GM12878 (cell line): ENCODE results near the gene CNR1. TPM values are rescaled to one million over a fixed set of nuclear protein-coding genes. Genes with fewer than 3 reads are reported as not detected.

Experiments used
- ATAC-seq: fragments of 200-7000 bp; cut with Tn5 transposase; 3 replicates; pipeline ENCODE4 v1.9.1; 2020; ENCODE audit warnings: mild to moderate bottlenecking, moderate library complexity
- BruUV-seq: library from RNA; stranded (reverse); fragments of 400-500 nt; replicated peaks from 2 replicates; lab custom pipeline; 2021; lab: Mats Ljungman, UMichigan
- CTCF ChIA-PET: fragments of 300-600 bp; sonication (Branson Sonifier 250); formaldehyde crosslinking; extraction: SDS; loops from one replicate; lab custom pipeline; 2021; ENCODE audit warnings: inconsistent platforms; lab: Yijun Ruan, JAX
- POLR2A ChIA-PET: fragments of 350-600 bp; formaldehyde crosslinking; extraction: SDS; loops from one replicate; lab custom pipeline; 2021; ENCODE audit warnings: inconsistent platforms; lab: Charles Lee
- RAD21 ChIA-PET: fragments of 300-600 bp; sonication (Branson Sonifier 250); formaldehyde crosslinking; loops from one replicate; lab custom pipeline; 2023; ENCODE audit warnings: antibody characterized with exemption; ENCODE audit not compliant: unreplicated experiment; lab: Charles Lee
- SMC1A ChIA-PET: fragments of 300-600 bp; sonication (Branson Sonifier 250); formaldehyde crosslinking; loops from one replicate; lab custom pipeline; 2023; ENCODE audit not compliant: unreplicated experiment, uncharacterized antibody; lab: Charles Lee
- DNase-seq: peaks from one replicate; pipeline ENCODE4 v3.0.0-alpha.2; 2011; ENCODE audit warnings: low read depth, low spot score
- FAIRE-seq: peaks from 3 replicates; lab custom pipeline; 2011; peaks lifted over from hg19 to GRCh38; lab: Jason Lieb, UNC
- H2AFZ ChIP-seq: 2 replicates; pipeline ENCODE4 v1.6.0; 2011; ENCODE audit warnings: low read depth, low read length, control low read depth; ENCODE audit not compliant: control insufficient read depth
- H3K27ac ChIP-seq: 2 replicates; pipeline ENCODE4 v1.5.1; 2011; ENCODE audit warnings: control low read depth; ENCODE audit not compliant: control insufficient read depth, insufficient read depth
- H3K27me3 ChIP-seq, 2 experiments: replicated peaks in 1 of 2; 2 replicates each; pipeline versions ENCODE4 v1.6.0 to v1.6.1; 2011; ENCODE audit warnings: low read length in 1 of 2; ENCODE audit not compliant: control insufficient read depth in 2 of 2, insufficient read depth in 2 of 2
- H3K36me3 ChIP-seq, 2 experiments: 2 replicates each; pipeline ENCODE4 v1.5.1; 2011; ENCODE audit warnings: low read length in 1 of 2; ENCODE audit not compliant: control insufficient read depth in 2 of 2, insufficient read depth in 2 of 2
- H3K4me1 ChIP-seq: 2 replicates; pipeline ENCODE4 v1.6.1; 2011; ENCODE audit warnings: mild to moderate bottlenecking, low read length, moderate library complexity, mixed read lengths; ENCODE audit not compliant: control insufficient read depth, insufficient read depth
- H3K4me2 ChIP-seq: 2 replicates; pipeline ENCODE4 v1.6.0; 2011; ENCODE audit warnings: control low read depth; ENCODE audit not compliant: control insufficient read depth, insufficient read depth
- H3K4me3 ChIP-seq: fragments of 200-600 bp; sonication (generic); 2 replicates; pipeline ENCODE4 v1.5.1; 2016
- H3K79me2 ChIP-seq: 2 replicates; pipeline ENCODE4 v1.6.0; 2011; ENCODE audit warnings: low read length; ENCODE audit not compliant: control insufficient read depth, insufficient read depth
- H3K9ac ChIP-seq: 2 replicates; pipeline ENCODE4 v1.8.0; 2011; ENCODE audit warnings: low read length, control low read depth, mixed read lengths; ENCODE audit not compliant: control insufficient read depth, insufficient read depth
- H3K9me3 ChIP-seq: replicated peaks from 3 replicates; pipeline ENCODE4 v1.5.1; 2011; ENCODE audit warnings: mild to moderate bottlenecking, low read length; ENCODE audit not compliant: control insufficient read depth, insufficient read depth
- H4K20me1 ChIP-seq: 2 replicates; pipeline ENCODE4 v1.6.0; 2011; ENCODE audit not compliant: control insufficient read depth, insufficient read depth
- BCL11A ChIP-seq: IDR thresholded peaks from 2 replicates; pipeline ENCODE4 v1.6.1; 2011; ENCODE audit warnings: low read depth, low read length
- CREB1 ChIP-seq: IDR thresholded peaks from 2 replicates; pipeline ENCODE4 v1.6.1; 2012; ENCODE audit warnings: low read depth, mild to moderate bottlenecking, inconsistent platforms
- FOXK2 ChIP-seq: fragments of 450-650 bp; IDR thresholded peaks from 2 replicates; pipeline ENCODE4 v1.6.1; 2017; ENCODE audit warnings: mild to moderate bottlenecking, moderate library complexity
- IKZF2 ChIP-seq, 2 experiments: fragments of 450-650 bp; IDR thresholded peaks; 2 replicates each; pipeline ENCODE4 v1.6.1; 2017; ENCODE audit warnings: mild to moderate bottlenecking in 2 of 2, moderate library complexity in 2 of 2
- MEF2B ChIP-seq: fragments of 450-650 bp; IDR thresholded peaks from 2 replicates; pipeline ENCODE4 v1.6.1; 2018; ENCODE audit warnings: mild to moderate bottlenecking, moderate library complexity; ENCODE audit not compliant: partially characterized antibody, poor library complexity, severe bottlenecking
- NFIC ChIP-seq: IDR thresholded peaks from 2 replicates; pipeline ENCODE4 v1.6.1; 2012; ENCODE audit warnings: low read depth, mild to moderate bottlenecking, inconsistent platforms, low read length, moderate library complexity
- SMAD5 ChIP-seq: IDR thresholded peaks from 2 replicates; pipeline ENCODE4 v1.6.1; 2016; ENCODE audit warnings: antibody characterized with exemption, low read depth
- SREBF1 ChIP-seq: IDR thresholded peaks from 2 replicates; pipeline ENCODE4 v1.6.1; 2012; ENCODE audit warnings: mild to moderate bottlenecking, low read length
- TAF1 ChIP-seq: IDR thresholded peaks from 2 replicates; pipeline ENCODE4 v1.6.1; 2011; ENCODE audit warnings: mild to moderate bottlenecking, low read depth, low read length, borderline replicate concordance
- YBX1 ChIP-seq: fragments of 450-650 bp; IDR thresholded peaks from 2 replicates; pipeline ENCODE4 v1.6.1; 2016; ENCODE audit warnings: antibody characterized with exemption
- ZNF217 ChIP-seq: fragments of 450-650 bp; IDR thresholded peaks from 2 replicates; pipeline ENCODE4 v1.6.1; 2017; ENCODE audit warnings: antibody characterized with exemption, mild to moderate bottlenecking
- ZZZ3 ChIP-seq: IDR thresholded peaks from 2 replicates; pipeline ENCODE4 v1.6.1; 2011; ENCODE audit warnings: low read depth; ENCODE audit not compliant: control insufficient read depth, insufficient read length
- WGBS: methylation state at CpG from one replicate; pipeline ENCODE4 v1.1.6; 2016; ENCODE audit warnings: low lambda C conversion rate; ENCODE audit not compliant: insufficient replicate concordance, insufficient coverage; ENCODE audit errors: missing lambda C conversion rate; 5-methylcytosine and 5-hydroxymethylcytosine counted together
- in situ Hi-C: fragments of 300-500 bp; cut with MboI; formaldehyde crosslinking; loops from 9 replicates; pipeline ENCODE4 v1.14.3; 2018; ENCODE audit warnings: mixed read lengths
- intact Hi-C: fragments of 100-400 bp; cut with micrococcal nuclease; formaldehyde crosslinking; loops from one replicate; pipeline ENCODE4 v1.14.2; 2022; ENCODE audit not compliant: unreplicated experiment
- polyA plus RNA-seq, 11 experiments: library from polyadenylated mRNA; depleted of rRNA in 4 of 11; unstranded in 6 of 11; stranded (reverse) in 5 of 11; fragments of >200 nt; fragmentation: Nextera tagmentation in 4 of 11; fragmentation: Illumina TruSeq in 1 of 11; extraction: Ambion mirVana in 4 of 11; extraction: Trizol in 1 of 11; gene quantifications; 1 replicate in 1 of 11; 2 replicates in 10 of 11; pipeline versions ENCODE4 v1.2.1 to v1.2.3, GENCODE V29; 2011 to 2016; ENCODE audit warnings: inconsistent platforms in 2 of 11, missing spikeins in 2 of 11, low read depth in 1 of 11
- total RNA-seq, 4 experiments: library from RNA; depleted of rRNA in 3 of 4; stranded (reverse); fragments of >200 nt in 3 of 4; fragmentation: Illumina TruSeq in 1 of 4; extraction: Trizol in 1 of 4; gene quantifications; 2 replicates each; pipeline versions ENCODE4 v1.2.1 to v1.2.3, GENCODE V29; 2013 to 2021
- TF ChIP-seq, protein P1 (sequence below): fragments of 450-650 bp; formaldehyde crosslinking; IDR thresholded peaks from 2 replicates; pipeline ENCODE4 v1.4.0; 2020; ENCODE audit warnings: mild to moderate bottlenecking, moderate library complexity
- TF ChIP-seq, protein P2 (sequence below): IDR thresholded peaks from 2 replicates; pipeline ENCODE4 v1.6.1; 2012; ENCODE audit warnings: low read depth, low read length, improper control_type of control experiment
- TF ChIP-seq, protein P3 (sequence below): fragments of 450-650 bp; IDR thresholded peaks from 2 replicates; pipeline ENCODE4 v1.6.1; 2016; ENCODE audit warnings: mild to moderate bottlenecking
- TF ChIP-seq, protein P4 (sequence below): IDR thresholded peaks from 2 replicates; pipeline ENCODE4 v1.6.1; 2011; ENCODE audit warnings: borderline replicate concordance, low read depth, mild to moderate bottlenecking, moderate library complexity, low read length; ENCODE audit not compliant: insufficient read depth, poor library complexity, severe bottlenecking

Gene CNR1
- total and polyA plus RNA-seq, 10 of the 15 experiments (the other 5 are each of a cell fraction or from before 2014, with no cell fraction given) = 2.2 to 15.4 (median 8.5) TPM

DNA sequence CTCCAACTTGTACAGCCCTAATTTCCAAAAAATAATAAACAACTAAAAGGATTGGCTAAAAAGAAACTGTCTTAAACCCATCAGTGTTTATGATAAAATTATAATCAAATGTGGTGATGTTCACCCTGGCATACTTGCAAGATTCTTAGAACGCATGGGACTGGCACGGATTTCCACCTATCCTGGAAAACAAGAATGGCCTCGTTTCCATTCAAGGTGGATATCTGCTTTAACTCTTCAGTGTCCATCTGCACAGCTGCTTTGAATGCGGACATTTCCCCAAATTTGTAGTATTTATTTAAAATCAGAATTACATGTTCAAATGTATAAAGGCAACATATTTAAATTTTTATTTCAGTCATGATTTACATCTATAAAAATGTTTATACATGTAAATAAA is 4.2 kb downstream of the CNR1 start (continued):
- TF ChIP-seq, protein P1, sequence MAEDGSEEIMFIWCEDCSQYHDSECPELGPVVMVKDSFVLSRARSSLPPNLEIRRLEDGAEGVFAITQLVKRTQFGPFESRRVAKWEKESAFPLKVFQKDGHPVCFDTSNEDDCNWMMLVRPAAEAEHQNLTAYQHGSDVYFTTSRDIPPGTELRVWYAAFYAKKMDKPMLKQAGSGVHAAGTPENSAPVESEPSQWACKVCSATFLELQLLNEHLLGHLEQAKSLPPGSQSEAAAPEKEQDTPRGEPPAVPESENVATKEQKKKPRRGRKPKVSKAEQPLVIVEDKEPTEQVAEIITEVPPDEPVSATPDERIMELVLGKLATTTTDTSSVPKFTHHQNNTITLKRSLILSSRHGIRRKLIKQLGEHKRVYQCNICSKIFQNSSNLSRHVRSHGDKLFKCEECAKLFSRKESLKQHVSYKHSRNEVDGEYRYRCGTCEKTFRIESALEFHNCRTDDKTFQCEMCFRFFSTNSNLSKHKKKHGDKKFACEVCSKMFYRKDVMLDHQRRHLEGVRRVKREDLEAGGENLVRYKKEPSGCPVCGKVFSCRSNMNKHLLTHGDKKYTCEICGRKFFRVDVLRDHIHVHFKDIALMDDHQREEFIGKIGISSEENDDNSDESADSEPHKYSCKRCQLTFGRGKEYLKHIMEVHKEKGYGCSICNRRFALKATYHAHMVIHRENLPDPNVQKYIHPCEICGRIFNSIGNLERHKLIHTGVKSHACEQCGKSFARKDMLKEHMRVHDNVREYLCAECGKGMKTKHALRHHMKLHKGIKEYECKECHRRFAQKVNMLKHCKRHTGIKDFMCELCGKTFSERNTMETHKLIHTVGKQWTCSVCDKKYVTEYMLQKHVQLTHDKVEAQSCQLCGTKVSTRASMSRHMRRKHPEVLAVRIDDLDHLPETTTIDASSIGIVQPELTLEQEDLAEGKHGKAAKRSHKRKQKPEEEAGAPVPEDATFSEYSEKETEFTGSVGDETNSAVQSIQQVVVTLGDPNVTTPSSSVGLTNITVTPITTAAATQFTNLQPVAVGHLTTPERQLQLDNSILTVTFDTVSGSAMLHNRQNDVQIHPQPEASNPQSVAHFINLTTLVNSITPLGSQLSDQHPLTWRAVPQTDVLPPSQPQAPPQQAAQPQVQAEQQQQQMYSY = no peak
- TF ChIP-seq SMAD5 = no peak
- no peak for TF ChIP-seq NFIC
- TF ChIP-seq TAF1 = no peak
- no peak for TF ChIP-seq SREBF1
- no peak for TF ChIP-seq ZNF217
- TF ChIP-seq, all 136 proteins: peak for 0

DNA sequence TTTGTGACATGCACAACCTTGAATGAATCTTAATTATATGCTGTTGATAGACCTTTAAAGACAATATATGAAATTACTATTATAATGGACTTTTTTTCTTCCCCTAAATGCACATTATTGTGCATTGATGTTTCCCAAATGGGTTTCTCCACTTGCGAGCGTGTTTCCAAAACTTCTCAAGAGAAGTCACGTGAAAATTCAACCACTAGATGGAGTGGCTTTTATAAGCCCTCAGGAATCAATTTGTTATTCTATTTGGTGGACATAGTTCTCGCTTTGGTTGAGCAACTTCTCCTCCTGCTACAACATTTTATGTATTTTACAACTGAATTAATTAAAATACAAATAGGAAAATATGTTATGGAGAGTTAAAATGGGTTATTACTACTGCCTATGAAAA is 9.0 kb downstream of the CNR1 start:
- Histone ChIP-seq H3K27ac (no peak overlapping the region), H3K9ac (no peak overlapping the region), H4K20me1 (no peaks in the 10 kb centered on the region), H3K4me2 (no peak overlapping the region), H3K27me3 (no peaks in the 10 kb centered on the region), H3K79me2 (no peaks in the 10 kb centered on the region), H2AFZ (no peak overlapping the region), H3K4me1 (no peaks in the 10 kb centered on the region), H3K4me3 (no peak overlapping the region), H3K36me3 (no peaks in the 10 kb centered on the region), H3K9me3 (no peaks in the 10 kb centered on the region)
- intact Hi-C loops (no loop called here), in situ Hi-C loops (no loop called here)
- ChIA-PET RAD21 (no interaction called here), CTCF (no interaction called here), SMC1A (interaction anchor here (1.1 kb wide), 1 partner anchor 12 kb away, joined by 3 read pairs; no protein-coding TSS in a partner anchor), POLR2A (no interaction called here)
- FAIRE-seq = no peak
- no peak for DNase-seq
- 75% methylated on average over 4 of the region's 4 CpGs for WGBS
- ATAC-seq = no peak
- TF ChIP-seq, protein P2, sequence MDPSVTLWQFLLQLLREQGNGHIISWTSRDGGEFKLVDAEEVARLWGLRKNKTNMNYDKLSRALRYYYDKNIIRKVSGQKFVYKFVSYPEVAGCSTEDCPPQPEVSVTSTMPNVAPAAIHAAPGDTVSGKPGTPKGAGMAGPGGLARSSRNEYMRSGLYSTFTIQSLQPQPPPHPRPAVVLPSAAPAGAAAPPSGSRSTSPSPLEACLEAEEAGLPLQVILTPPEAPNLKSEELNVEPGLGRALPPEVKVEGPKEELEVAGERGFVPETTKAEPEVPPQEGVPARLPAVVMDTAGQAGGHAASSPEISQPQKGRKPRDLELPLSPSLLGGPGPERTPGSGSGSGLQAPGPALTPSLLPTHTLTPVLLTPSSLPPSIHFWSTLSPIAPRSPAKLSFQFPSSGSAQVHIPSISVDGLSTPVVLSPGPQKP = no peak
- TF ChIP-seq IKZF2 (IDR thresholded peaks at IDR 0.05) = no peak
- TF ChIP-seq YBX1 = no peak
- TF ChIP-seq, protein P3, sequence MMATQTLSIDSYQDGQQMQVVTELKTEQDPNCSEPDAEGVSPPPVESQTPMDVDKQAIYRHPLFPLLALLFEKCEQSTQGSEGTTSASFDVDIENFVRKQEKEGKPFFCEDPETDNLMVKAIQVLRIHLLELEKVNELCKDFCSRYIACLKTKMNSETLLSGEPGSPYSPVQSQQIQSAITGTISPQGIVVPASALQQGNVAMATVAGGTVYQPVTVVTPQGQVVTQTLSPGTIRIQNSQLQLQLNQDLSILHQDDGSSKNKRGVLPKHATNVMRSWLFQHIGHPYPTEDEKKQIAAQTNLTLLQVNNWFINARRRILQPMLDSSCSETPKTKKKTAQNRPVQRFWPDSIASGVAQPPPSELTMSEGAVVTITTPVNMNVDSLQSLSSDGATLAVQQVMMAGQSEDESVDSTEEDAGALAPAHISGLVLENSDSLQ = no peak
- TF ChIP-seq ZZZ3 = no peak
- TF ChIP-seq CREB1 = no peak
- TF ChIP-seq FOXK2 = no peak
- no peak for TF ChIP-seq BCL11A
- TF ChIP-seq MEF2B = no peak
- TF ChIP-seq SREBF1 = no peak
- TF ChIP-seq, protein P4, sequence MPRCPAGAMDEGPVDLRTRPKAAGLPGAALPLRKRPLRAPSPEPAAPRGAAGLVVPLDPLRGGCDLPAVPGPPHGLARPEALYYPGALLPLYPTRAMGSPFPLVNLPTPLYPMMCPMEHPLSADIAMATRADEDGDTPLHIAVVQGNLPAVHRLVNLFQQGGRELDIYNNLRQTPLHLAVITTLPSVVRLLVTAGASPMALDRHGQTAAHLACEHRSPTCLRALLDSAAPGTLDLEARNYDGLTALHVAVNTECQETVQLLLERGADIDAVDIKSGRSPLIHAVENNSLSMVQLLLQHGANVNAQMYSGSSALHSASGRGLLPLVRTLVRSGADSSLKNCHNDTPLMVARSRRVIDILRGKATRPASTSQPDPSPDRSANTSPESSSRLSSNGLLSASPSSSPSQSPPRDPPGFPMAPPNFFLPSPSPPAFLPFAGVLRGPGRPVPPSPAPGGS = no peak
- BruUV-seq = no TSS peak
